Tibial artery (tissue), 4 donors: ENCODE measurements around the gene CNIH2.

ENCODE experiments used
- DNase-seq, 2 donors: peaks; one replicate each; pipeline ENCODE4 v3.0.0-alpha.2; 2019
- H3K27ac ChIP-seq, 2 donors: fragments of 200-600 bp; sonication (generic) in 1 of 2; 1 replicate in 1 of 2; 2 replicates in 1 of 2; pipeline ENCODE4 v1.5.1; 2018 to 2019; ENCODE audit warnings: mild to moderate bottlenecking in 1 of 2
- H3K27me3 ChIP-seq, 2 donors: fragments of 200-600 bp; sonication (generic) in 1 of 2; one replicate each; pipeline versions ENCODE4 v1.5.1 to v1.6.0; 2016 to 2019
- H3K36me3 ChIP-seq, 3 donors: fragments of 200-600 bp; sonication (generic) in 2 of 3; one replicate each; pipeline ENCODE4 v1.5.1; 2016 to 2019; ENCODE audit warnings: mild to moderate bottlenecking in 2 of 3
- H3K4me1 ChIP-seq, 4 donors: fragments of 200-600 bp; sonication (generic) in 2 of 4; 1 replicate in 3 of 4; 2 replicates in 1 of 4; pipeline ENCODE4 v1.5.1; 2016 to 2019
- H3K4me3 ChIP-seq, 2 donors: fragments of 200-600 bp; sonication (generic) in 1 of 2; 1 replicate in 1 of 2; 2 replicates in 1 of 2; pipeline ENCODE4 v1.5.1; 2018 to 2019; ENCODE audit warnings: mild to moderate bottlenecking in 2 of 2
- H3K9me3 ChIP-seq, 3 donors: fragments of 200-600 bp; sonication (generic) in 1 of 3; one replicate each; pipeline ENCODE4 v1.5.1; 2016 to 2019
- intact Hi-C: fragments of 100-400 bp; cut with DNase I; formaldehyde crosslinking; loops from one replicate; pipeline ENCODE4 v1.15.0; 2023; ENCODE audit warnings: low total_unique reads
- TF ChIP-seq, protein P1 (sequence below), 2 experiments: fragments of 200-600 bp in 1 of 2; fragments of 450-650 bp in 1 of 2; IDR thresholded peaks; one replicate each; pipeline ENCODE4 v1.5.1; 2017 to 2019; ENCODE audit warnings: antibody characterized with exemption in 2 of 2, mild to moderate bottlenecking in 1 of 2, moderate library complexity in 1 of 2

Gene CNIH2

DNA sequence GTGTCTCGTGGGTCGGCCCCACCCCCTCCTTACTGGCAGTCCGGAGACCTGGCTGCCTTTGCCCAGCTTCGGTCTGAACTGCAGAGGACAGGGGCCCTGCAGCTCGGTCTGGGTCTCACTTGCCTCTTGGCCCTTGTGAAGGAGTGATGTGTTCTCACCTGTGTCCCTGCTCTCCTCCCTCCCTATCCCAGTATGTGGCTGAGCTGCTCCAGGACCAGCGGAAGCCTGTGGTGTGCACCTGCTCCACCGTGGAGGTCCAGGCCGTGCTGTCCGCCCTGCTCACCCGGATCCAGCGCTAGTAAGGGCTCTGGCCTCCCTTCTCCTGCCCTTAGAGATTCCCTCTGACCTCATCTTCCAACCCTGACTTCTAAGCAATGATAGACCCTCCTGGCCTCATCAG is 45.2 kb upstream of the CNIH2 start:
- TF ChIP-seq, protein P1, sequence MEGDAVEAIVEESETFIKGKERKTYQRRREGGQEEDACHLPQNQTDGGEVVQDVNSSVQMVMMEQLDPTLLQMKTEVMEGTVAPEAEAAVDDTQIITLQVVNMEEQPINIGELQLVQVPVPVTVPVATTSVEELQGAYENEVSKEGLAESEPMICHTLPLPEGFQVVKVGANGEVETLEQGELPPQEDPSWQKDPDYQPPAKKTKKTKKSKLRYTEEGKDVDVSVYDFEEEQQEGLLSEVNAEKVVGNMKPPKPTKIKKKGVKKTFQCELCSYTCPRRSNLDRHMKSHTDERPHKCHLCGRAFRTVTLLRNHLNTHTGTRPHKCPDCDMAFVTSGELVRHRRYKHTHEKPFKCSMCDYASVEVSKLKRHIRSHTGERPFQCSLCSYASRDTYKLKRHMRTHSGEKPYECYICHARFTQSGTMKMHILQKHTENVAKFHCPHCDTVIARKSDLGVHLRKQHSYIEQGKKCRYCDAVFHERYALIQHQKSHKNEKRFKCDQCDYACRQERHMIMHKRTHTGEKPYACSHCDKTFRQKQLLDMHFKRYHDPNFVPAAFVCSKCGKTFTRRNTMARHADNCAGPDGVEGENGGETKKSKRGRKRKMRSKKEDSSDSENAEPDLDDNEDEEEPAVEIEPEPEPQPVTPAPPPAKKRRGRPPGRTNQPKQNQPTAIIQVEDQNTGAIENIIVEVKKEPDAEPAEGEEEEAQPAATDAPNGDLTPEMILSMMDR (IDR thresholded peaks at IDR 0.05) = no peak
- Histone ChIP-seq H3K27me3 (no peaks in the 10 kb centered on the region), H3K4me1 (no peaks in the 10 kb centered on the region), H3K9me3 (no peaks in the 10 kb centered on the region), H3K4me3 (no peak overlapping the region), H3K27ac (no peak overlapping the region), H3K36me3 (peaks cover 47 to 86% (median 84%) of the 10 kb centered on the region in 3 donors)
- intact Hi-C loops = no loop called here
- DNase-seq = no peak

DNA sequence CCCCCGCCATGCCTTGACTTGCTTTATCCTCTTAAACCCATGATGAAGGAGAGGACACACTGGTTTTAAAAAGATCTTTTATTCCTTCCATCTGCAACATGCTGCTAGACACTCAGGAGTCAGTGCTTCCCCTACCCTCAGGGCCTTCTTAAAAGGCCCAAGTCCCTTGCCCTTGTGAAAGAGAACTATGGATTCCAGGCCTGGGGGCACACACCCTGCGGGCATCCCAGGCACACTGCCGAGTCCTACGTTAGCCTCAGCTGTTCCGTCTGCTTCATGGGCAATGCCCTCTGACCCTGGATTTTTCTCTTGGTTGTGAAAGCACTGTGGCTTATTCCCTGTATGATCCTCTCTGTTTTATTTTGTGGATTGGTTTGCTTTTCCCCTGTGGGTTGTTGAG is 44.7 kb upstream of the CNIH2 start:
- H3K36me3 ChIP-seq = peaks cover 44 to 86% (median 85%) of the 10 kb centered on the region in 3 donors
- intact Hi-C loops = no loop called here
- no peaks in the 10 kb centered on the region for H3K4me1 ChIP-seq
- TF ChIP-seq, protein P1 (IDR thresholded peaks at IDR 0.05) = no peak
- no peaks in the 10 kb centered on the region for H3K9me3 ChIP-seq
- no peak overlapping the region for H3K27ac ChIP-seq
- no peak for DNase-seq
- no peaks in the 10 kb centered on the region for H3K27me3 ChIP-seq
- no peak overlapping the region for H3K4me3 ChIP-seq

GRCh38 chr11:66235141-66235540 is 42.8 kb upstream of the CNIH2 start:
- H3K27ac ChIP-seq = no peak overlapping the region
- DNase-seq = no peak
- H3K4me1 ChIP-seq = no peaks in the 10 kb centered on the region
- H3K27me3 ChIP-seq = no peaks in the 10 kb centered on the region
- intact Hi-C loops = no loop called here
- no peak overlapping the region for H3K4me3 ChIP-seq
- TF ChIP-seq, protein P1 (IDR thresholded peaks at IDR 0.05) = no peak
- no peaks in the 10 kb centered on the region for H3K9me3 ChIP-seq
- H3K36me3 ChIP-seq = peaks cover 60 to 100% (median 99%) of the 10 kb centered on the region in 3 donors

- intact Hi-C loops = no loop called here
- TF ChIP-seq, protein P1 (IDR thresholded peaks at IDR 0.05) = no peak
- H3K27me3 ChIP-seq = no peaks in the 10 kb centered on the region
- H3K27ac ChIP-seq = no peak overlapping the region
- no peaks in the 10 kb centered on the region for H3K4me1 ChIP-seq
- H3K36me3 ChIP-seq = peaks cover 57 to 100% (median 99%) of the 10 kb centered on the region in 3 donors
- H3K9me3 ChIP-seq = no peaks in the 10 kb centered on the region
- no peak for DNase-seq
- no peak overlapping the region for H3K4me3 ChIP-seq
These were observed 40.1 kb upstream of the CNIH2 start for GRCh38 chr11:66237867-66238266.

GRCh38 chr11:66238786-66239413 is 39.1 kb upstream of the CNIH2 start:
- H3K9me3 ChIP-seq = no peaks in the 10 kb centered on the region

More at GRCh38 chr11:66238786-66239413, 39.1 kb upstream of the CNIH2 start:
- H3K36me3 ChIP-seq = peaks cover 48 to 100% (median 99%) of the 10 kb centered on the region in 3 donors
- no peak overlapping the region for H3K4me3 ChIP-seq
- TF ChIP-seq, protein P1 (IDR thresholded peaks at IDR 0.05) = no peak
- no peaks in the 10 kb centered on the region for H3K4me1 ChIP-seq
- no peaks in the 10 kb centered on the region for H3K27me3 ChIP-seq
- no peak for DNase-seq
- intact Hi-C loops = no loop called here
- no peak overlapping the region for H3K27ac ChIP-seq
